HG03575 (cell line): Measurements from ENCODE around the gene WDR89.
"Not testable (repeated sequence)": the region's sequence is repeated elsewhere in the genome, so short reads cannot be mapped to it uniquely, and the experiment has no call there.

Experiments
- ATAC-seq: cut with Tn5 transposase; IDR thresholded peaks from one replicate; pipeline ENCODE4 v1.9.1; 2021; ENCODE audit not compliant: unreplicated experiment, insufficient number of reproducible peaks, low FRiP score; ENCODE audit errors: extremely low read depth

WDR89 gene

GRCh38 chr14:63641473-63642228 is at the start of gene WDR89:
WDR89 (minus strand) TSS chr14:63641871; CDS start chr14:63599942, 41,929 bp downstream.
- peak; percentile 72 for ATAC-seq

- ATAC-seq, result no peak
Measured at GRCh38 chr14:63689132-63689531, 47.5 kb upstream of the WDR89 start.

GRCh38 chr14:63686926-63687325 is 45.3 kb upstream of the WDR89 start:
- no peak for ATAC-seq

- ATAC-seq, result no peak
Measured at GRCh38 chr14:63685401-63685800, 43.7 kb upstream of the WDR89 start.

GRCh38 chr14:63682727-63683593 is 41.3 kb upstream of the WDR89 start:
- ATAC-seq, result no peak

GRCh38 chr14:63678536-63678935 is 36.9 kb upstream of the WDR89 start:
- no peak for ATAC-seq

- no peak for ATAC-seq
Measured at GRCh38 chr14:63677891-63678379, 36.3 kb upstream of the WDR89 start.

GRCh38 chr14:63676615-63677014 is 34.9 kb upstream of the WDR89 start:
- no peak for ATAC-seq

- ATAC-seq, result no peak
Measured at GRCh38 chr14:63673886-63674497, 32.3 kb upstream of the WDR89 start.

GRCh38 chr14:63673255-63673654 is 31.6 kb upstream of the WDR89 start:
- no peak for ATAC-seq

GRCh38 chr14:63672417-63673180 is 30.9 kb upstream of the WDR89 start:
- no peak for ATAC-seq

GRCh38 chr14:63671987-63672386 is 30.3 kb upstream of the WDR89 start:
- no peak for ATAC-seq

GRCh38 chr14:63670692-63671091 is 29.0 kb upstream of the WDR89 start:
- ATAC-seq, result no peak

- no peak for ATAC-seq
Measured at GRCh38 chr14:63666335-63666734, 24.7 kb upstream of the WDR89 start.

GRCh38 chr14:63663428-63664341 is 22.0 kb upstream of the WDR89 start:
- no peak for ATAC-seq

GRCh38 chr14:63662776-63663175 is 21.1 kb upstream of the WDR89 start:
- ATAC-seq, result no peak

GRCh38 chr14:63661881-63662280 is 20.2 kb upstream of the WDR89 start:
- not testable (repeated sequence) for ATAC-seq

GRCh38 chr14:63659726-63660125 is 18.1 kb upstream of the WDR89 start:
- ATAC-seq, result no peak
